GM18519 (cell line): ENCODE measurements around the gene SMAD3.
"Not testable (repeated sequence)": the region's sequence is repeated elsewhere in the genome, so short reads cannot be mapped to it uniquely, and the experiment has no call there.

ENCODE experiments used
- ATAC-seq: cut with Tn5 transposase; IDR thresholded peaks from one replicate; pipeline ENCODE4 v1.9.1; 2021; ENCODE audit warnings: mild to moderate bottlenecking, moderate library complexity; ENCODE audit not compliant: unreplicated experiment, low FRiP score

The SMAD3 gene

GRCh38 chr15:67061811-67062368 is 3.5 kb upstream of the SMAD3 start:
- ATAC-seq: no peak

- ATAC-seq: no peak
Measured at GRCh38 chr15:67062369-67062985, 2.9 kb upstream of the SMAD3 start.

GRCh38 chr15:67063689-67064606 is 1.5 kb upstream of the SMAD3 start:
- ATAC-seq: no peak

GRCh38 chr15:67064607-67065530 is 533 bp upstream of the SMAD3 start:
- ATAC-seq: no peak

GRCh38 chr15:67066041-67066958 is 898 bp downstream of the SMAD3 start:
- ATAC-seq: no peak

GRCh38 chr15:67066959-67067853 is 1.8 kb downstream of the SMAD3 start:
- no peak for ATAC-seq

GRCh38 chr15:67067930-67068551 is 2.6 kb downstream of the SMAD3 start:
- no peak for ATAC-seq

GRCh38 chr15:67068710-67069400 is 3.5 kb downstream of the SMAD3 start:
- ATAC-seq: no peak

GRCh38 chr15:67070150-67070549 is 4.7 kb downstream of the SMAD3 start:
- ATAC-seq: no peak

- no peak for ATAC-seq
Measured at GRCh38 chr15:67070892-67071664, 5.7 kb downstream of the SMAD3 start.

- no peak for ATAC-seq
Measured at GRCh38 chr15:67072442-67072841, 7.0 kb downstream of the SMAD3 start.

- no peak for ATAC-seq
Measured at GRCh38 chr15:67072958-67073357, 7.6 kb downstream of the SMAD3 start.

GRCh38 chr15:67074886-67075229 is 9.5 kb downstream of the SMAD3 start:
- ATAC-seq: no peak

- ATAC-seq: not testable (repeated sequence)
Measured at GRCh38 chr15:67075555-67076135, 10.2 kb downstream of the SMAD3 start.

- ATAC-seq: no peak
Measured at GRCh38 chr15:67076147-67076843, 10.9 kb downstream of the SMAD3 start.
